Breast epithelium (tissue), 3 donors: ENCODE results near the gene KRTAP10-1.

Source experiments
- POLR2A ChIP-seq: fragments of 450-650 bp; IDR thresholded peaks from one replicate; pipeline ENCODE4 v1.6.1; 2016; ENCODE audit warnings: antibody characterized with exemption, mild to moderate bottlenecking, moderate library complexity
- POLR2AphosphoS5 ChIP-seq, 3 donors: sonication (generic); formaldehyde crosslinking; IDR thresholded peaks; one replicate each; pipeline ENCODE4 v1.6.1; 2017; ENCODE audit warnings: antibody characterized with exemption in 3 of 3
- TF ChIP-seq, protein P1 (sequence below), 3 donors: fragments of 450-650 bp; IDR thresholded peaks; one replicate each; pipeline ENCODE4 v1.5.1; 2016 to 2017; ENCODE audit warnings: antibody characterized with exemption in 3 of 3, mild to moderate bottlenecking in 3 of 3, moderate library complexity in 3 of 3

DNA sequence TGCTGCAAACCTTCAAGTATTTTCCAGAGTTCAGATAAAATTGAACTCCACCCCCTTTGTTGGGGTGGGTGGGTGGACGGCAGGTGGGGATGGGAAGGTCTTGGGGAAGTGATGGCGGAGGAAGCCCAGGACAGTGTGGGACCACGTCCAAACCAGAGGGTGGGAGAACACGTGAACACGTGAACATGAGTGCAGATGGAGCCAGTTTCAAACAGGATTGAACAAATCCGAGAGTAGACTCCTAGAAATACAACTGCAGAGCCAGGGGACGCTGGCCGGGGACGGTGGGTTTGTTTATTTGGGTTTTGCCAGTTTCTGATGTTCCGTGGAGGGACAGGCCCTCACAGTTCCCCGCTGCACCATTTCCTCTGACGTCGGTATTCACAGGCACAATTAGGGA, 8.4 kb upstream of the KRTAP10-1 start:
- TF ChIP-seq, protein P1, sequence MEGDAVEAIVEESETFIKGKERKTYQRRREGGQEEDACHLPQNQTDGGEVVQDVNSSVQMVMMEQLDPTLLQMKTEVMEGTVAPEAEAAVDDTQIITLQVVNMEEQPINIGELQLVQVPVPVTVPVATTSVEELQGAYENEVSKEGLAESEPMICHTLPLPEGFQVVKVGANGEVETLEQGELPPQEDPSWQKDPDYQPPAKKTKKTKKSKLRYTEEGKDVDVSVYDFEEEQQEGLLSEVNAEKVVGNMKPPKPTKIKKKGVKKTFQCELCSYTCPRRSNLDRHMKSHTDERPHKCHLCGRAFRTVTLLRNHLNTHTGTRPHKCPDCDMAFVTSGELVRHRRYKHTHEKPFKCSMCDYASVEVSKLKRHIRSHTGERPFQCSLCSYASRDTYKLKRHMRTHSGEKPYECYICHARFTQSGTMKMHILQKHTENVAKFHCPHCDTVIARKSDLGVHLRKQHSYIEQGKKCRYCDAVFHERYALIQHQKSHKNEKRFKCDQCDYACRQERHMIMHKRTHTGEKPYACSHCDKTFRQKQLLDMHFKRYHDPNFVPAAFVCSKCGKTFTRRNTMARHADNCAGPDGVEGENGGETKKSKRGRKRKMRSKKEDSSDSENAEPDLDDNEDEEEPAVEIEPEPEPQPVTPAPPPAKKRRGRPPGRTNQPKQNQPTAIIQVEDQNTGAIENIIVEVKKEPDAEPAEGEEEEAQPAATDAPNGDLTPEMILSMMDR (IDR thresholded peaks at IDR 0.05), result no peak
- TF ChIP-seq POLR2A (no peak), POLR2AphosphoS5 (IDR thresholded peaks at IDR 0.05) (no peak)
